Endothelial cell of umbilical vein (primary cell): ENCODE results near the gene HOXC9. TPM values are rescaled to one million over a fixed set of nuclear protein-coding genes. Genes with fewer than 3 reads are reported as not detected.

ENCODE experiments used
- BruUV-seq: library from RNA; stranded (reverse); fragments of 400-500 nt; replicated peaks from 2 replicates; lab custom pipeline; 2021; lab: Mats Ljungman, UMichigan
- CTCF ChIA-PET: fragments of 300-600, 350-600 bp; sonication (Branson Sonifier 250); formaldehyde crosslinking; loops from one replicate; lab custom pipeline; 2021; ENCODE audit warnings: antibody characterized with exemption, inconsistent platforms; lab: Charles Lee
- POLR2A ChIA-PET: fragments of 300-600, 350-600 bp; sonication (Branson Sonifier 250); formaldehyde crosslinking; loops from one replicate; lab custom pipeline; 2021; ENCODE audit warnings: antibody characterized with exemption, inconsistent platforms; lab: Charles Lee
- DNase-seq: peaks from one replicate; pipeline ENCODE4 v3.0.0-alpha.2; 2011; ENCODE audit warnings: low read depth, low spot score
- FAIRE-seq: peaks from 2 replicates; lab custom pipeline; 2011; peaks lifted over from hg19 to GRCh38; lab: Jason Lieb, UNC
- H2AFZ ChIP-seq: 2 replicates; pipeline ENCODE4 v1.6.0; 2012; ENCODE audit warnings: low read depth, low read length, control low read depth, inconsistent platforms
- H3K27ac ChIP-seq: 2 replicates; pipeline ENCODE4 v1.5.1; 2011; ENCODE audit warnings: low read depth, mild to moderate bottlenecking, control low read depth, low read length, moderate library complexity; ENCODE audit not compliant: insufficient read depth
- H3K27me3 ChIP-seq, 2 experiments: 2 replicates each; pipeline versions ENCODE4 v1.6.0 to v1.6.1; 2011; ENCODE audit warnings: low read length in 2 of 2, mixed read lengths in 1 of 2; ENCODE audit not compliant: control insufficient read depth in 2 of 2, insufficient read depth in 2 of 2
- H3K36me3 ChIP-seq, 2 experiments: 2 replicates in 1 of 2; 3 replicates in 1 of 2; pipeline ENCODE4 v1.5.1; 2011; ENCODE audit warnings: low read length in 2 of 2, mild to moderate bottlenecking in 1 of 2, moderate library complexity in 1 of 2; ENCODE audit not compliant: control insufficient read depth in 2 of 2, insufficient read depth in 2 of 2; ENCODE audit errors: extremely low read depth in 1 of 2
- H3K4me1 ChIP-seq: 3 replicates; pipeline ENCODE4 v1.5.1; 2011; ENCODE audit warnings: mild to moderate bottlenecking, low read length; ENCODE audit not compliant: control insufficient read depth, insufficient read depth; ENCODE audit errors: extremely low read depth
- H3K4me2 ChIP-seq: 2 replicates; pipeline ENCODE4 v1.6.1; 2011; ENCODE audit warnings: low read length, control low read depth, mixed read lengths; ENCODE audit not compliant: insufficient read depth
- H3K4me3 ChIP-seq, 3 experiments: fragments of 200-600 bp in 1 of 3; sonication (generic), shearing (Covaris generic) in 1 of 3; replicated peaks in 1 of 3; 2 replicates each; pipeline ENCODE4 v1.5.1; 2011 to 2016; ENCODE audit warnings: control low read depth in 3 of 3, low read length in 3 of 3, mild to moderate bottlenecking in 2 of 3, inconsistent platforms in 1 of 3, low read depth in 1 of 3, moderate library complexity in 1 of 3; ENCODE audit not compliant: insufficient read depth in 1 of 3
- H3K79me2 ChIP-seq: 2 replicates; pipeline ENCODE4 v1.6.0; 2012; ENCODE audit warnings: low read length, inconsistent platforms; ENCODE audit not compliant: control insufficient read depth, insufficient read depth
- H3K9ac ChIP-seq: replicated peaks from 2 replicates; pipeline ENCODE3; 2011; ENCODE audit warnings: low read length, control low read depth; ENCODE audit not compliant: insufficient read depth; ENCODE audit errors: extremely low read depth
- H3K9me1 ChIP-seq: replicated peaks from 3 replicates; pipeline ENCODE4 v1.6.0; 2011; ENCODE audit warnings: mild to moderate bottlenecking, low read length; ENCODE audit not compliant: control insufficient read depth, insufficient read depth; ENCODE audit errors: extremely low read depth
- H3K9me3 ChIP-seq: replicated peaks from 2 replicates; pipeline ENCODE4 v1.5.1; 2012; ENCODE audit warnings: low read length, inconsistent platforms; ENCODE audit not compliant: control insufficient read depth, insufficient read depth
- H4K20me1 ChIP-seq: replicated peaks from 2 replicates; pipeline ENCODE3; 2011; ENCODE audit warnings: mild to moderate bottlenecking, low read length; ENCODE audit not compliant: control insufficient read depth, insufficient read depth; ENCODE audit errors: extremely low read depth
- CTCF ChIP-seq, 2 donors: IDR thresholded peaks; 1 replicate in 1 of 2; 2 replicates in 1 of 2; pipeline ENCODE4 v1.5.1; 2011; ENCODE audit warnings: low read length in 2 of 2, mild to moderate bottlenecking in 2 of 2, moderate library complexity in 2 of 2, control low read depth in 1 of 2, inconsistent platforms in 1 of 2, low read depth in 1 of 2; ENCODE audit not compliant: insufficient read depth in 1 of 2; ENCODE audit errors: extremely low read depth in 1 of 2
- EZH2 ChIP-seq: IDR thresholded peaks from 2 replicates; pipeline ENCODE4 v1.6.1; 2012; ENCODE audit warnings: borderline replicate concordance, low read depth, mild to moderate bottlenecking, moderate library complexity, low read length, inconsistent platforms; ENCODE audit not compliant: severe bottlenecking
- JUN ChIP-seq: IDR thresholded peaks from 2 replicates; pipeline ENCODE4 v1.6.1; 2011; ENCODE audit warnings: borderline replicate concordance, low read depth; ENCODE audit not compliant: insufficient read length, insufficient read depth
- POLR2AphosphoS5 ChIP-seq: IDR thresholded peaks from 2 replicates; pipeline ENCODE4 v1.6.1; 2012; ENCODE audit warnings: low read depth, mild to moderate bottlenecking, control low read depth, low read length, moderate library complexity; ENCODE audit not compliant: insufficient read depth
- dilution Hi-C: fragments of 300-500 bp; cut with MboI; formaldehyde crosslinking; loops from one replicate; pipeline ENCODE4 v1.15.0; 2019; ENCODE audit warnings: low sequenced_read_pairs; ENCODE audit not compliant: extremely low pct_ligation_motif_present
- intact Hi-C: fragments of 100-400 bp; cut with micrococcal nuclease; formaldehyde crosslinking; loops from one replicate; pipeline ENCODE4 v1.10.0; 2022
- polyA plus RNA-seq, 4 experiments: library from polyadenylated mRNA; depleted of rRNA in 3 of 4; stranded (reverse) in 3 of 4; unstranded in 1 of 4; fragments of >200 nt; gene quantifications; 2 replicates each; pipeline versions ENCODE4 v1.2.1 to v1.2.3, GENCODE V29; 2011 to 2012; ENCODE audit warnings: missing spikeins in 1 of 4
- total RNA-seq: library from RNA; stranded (reverse); gene quantifications from 2 replicates; pipeline ENCODE4 v1.2.3, GENCODE V29; 2021

Gene HOXC9
- total and polyA plus RNA-seq, 2 donors (not counting 3 experiments of a cell fraction or from before 2014, with no cell fraction given): 0.40 to 0.58 TPM

GRCh38 chr12:54008260-54008552 lies 8.2 kb downstream of the HOXC9 start:
- ChIA-PET CTCF (interaction anchor here (0.9 to 17.0 kb wide), 8 partner anchors 8 to 251 kb away, joined by 3 to 616 read pairs (median 4); partner anchors contain the start of genes HOXC9 and SMUG1), POLR2A (no interaction called here)
- no peak for DNase-seq
- Histone ChIP-seq H3K79me2 (no peaks in the 10 kb centered on the region), H3K4me3 (no peak overlapping the region), H3K9me1 (no peaks in the 10 kb centered on the region), H3K9ac (no peak overlapping the region), H3K9me3 (no peaks in the 10 kb centered on the region), H2AFZ (no peak overlapping the region), H3K4me1 (no peaks in the 10 kb centered on the region), H3K4me2 (no peak overlapping the region), H3K27me3 (peaks cover 81 to 88% of the 10 kb centered on the region in 2 experiments), H3K27ac (no peak overlapping the region), H3K36me3 (no peaks in the 10 kb centered on the region), H4K20me1 (no peaks in the 10 kb centered on the region)
- no peak for FAIRE-seq
- intact Hi-C loops: loop anchor here (10.0 kb wide), 1 partner anchor 357 kb away; the partner anchor contains the start of gene GPR84
- dilution Hi-C loops: no loop called here
- BruUV-seq: no TSS peak
- TF ChIP-seq POLR2AphosphoS5 (no peak), EZH2 (peak; percentile 9), JUN (no peak), CTCF (IDR thresholded peaks at IDR 0.05; ENCODE audit: extremely low read depth in 1 of 2, insufficient read depth in 1 of 2, low read depth in 1 of 2, low read length in 2 of 2) (no peak)
